ENCODE data around the gene IKZF1. TPM values are rescaled to one million over a fixed set of nuclear protein-coding genes. Genes with fewer than 3 reads are reported as not detected.

IKZF1 gene
- total and polyA plus RNA-seq, 9 of the 15 experiments (the other 6 are each of a cell fraction or from before 2014, with no cell fraction given), result 12.6 to 85.3 (median 44.7) TPM

GRCh38 chr7:50412973-50413372 is 108.5 kb downstream of the IKZF1 start (continued):
- TF ChIP-seq ZBTB26 (CRISPR knock-in tag; IDR thresholded peaks at IDR 0.05), result no peak
- no peak for TF ChIP-seq BCOR (IDR thresholded peaks at IDR 0.05)
- no peak for TF ChIP-seq ZNF121 (CRISPR knock-in tag; conservative IDR thresholded peaks at IDR 0.05)

- H3K79me2 ChIP-seq (ENCODE audit: control insufficient read depth, insufficient read depth, low read length), result no peaks in the 10 kb centered on the region
- no peak overlapping the region for H2AFZ ChIP-seq (ENCODE audit: low read depth, low read length)
- no peaks in the 10 kb centered on the region; a peak in 1 of 5 replicates for H3K4me1 ChIP-seq (replicated peaks in 1 of 2; ENCODE audit: control insufficient read depth in 2 of 2, insufficient read depth in 2 of 2, low read length in 2 of 2)
- 67% methylated on average over 7 of the region's 7 CpGs for WGBS (ENCODE audit: insufficient coverage, low coverage, missing lambda C conversion rate)
- CTCF ChIA-PET (ENCODE audit: low intra/inter-chr PET ratio), result no interaction called here
- H3K36me3 ChIP-seq (ENCODE audit: control insufficient read depth, insufficient read depth, low read length), result no peaks in the 10 kb centered on the region
- POLR2A ChIA-PET, result interaction anchor here (1.0 to 1.3 kb wide), 2 partner anchors 8 to 10 kb away, joined by 3 read pairs; no protein-coding TSS in a partner anchor
- FAIRE-seq, result no peak
- no peak overlapping the region for H3K27ac ChIP-seq (ENCODE audit: extremely low read depth, low read depth, low read length)
- H4K20me1 ChIP-seq (replicated peaks; ENCODE audit: control insufficient read depth, insufficient read depth, low read length), result no peaks in the 10 kb centered on the region
- no peaks in the 10 kb centered on the region for H3K9me1 ChIP-seq (ENCODE audit: control insufficient read depth, insufficient read depth, low read length)
- H3K27me3 ChIP-seq (ENCODE audit: control insufficient read depth in 2 of 2, insufficient read depth in 2 of 2, low read length in 2 of 2), result no peaks in the 10 kb centered on the region
- in situ Hi-C loops (cut with MboI) (no loop called here), intact Hi-C loops (cut with micrococcal nuclease) (loop anchor here (10.0 kb wide), 1 partner anchor 559 kb away; no protein-coding TSS in a partner anchor)
- no peak for ATAC-seq
- DNase-seq (ENCODE audit: extremely low read depth in 1 of 4, low spot score in 3 of 4), result no peak
- H3K4me3 ChIP-seq, result no peak overlapping the region
- H3K4me2 ChIP-seq (ENCODE audit: insufficient read depth, low read length), result no peak overlapping the region
- H3K9ac ChIP-seq (ENCODE audit: insufficient read depth in 1 of 2, low read depth in 2 of 2, low read length in 2 of 2), result no peak overlapping the region
- BruUV-seq (replicated peaks), result no TSS peak
- no peaks in the 10 kb centered on the region for H3K9me3 ChIP-seq (replicated peaks; ENCODE audit: control insufficient read depth, insufficient read depth, low read depth, low read length)
- TF ChIP-seq VEZF1 (CRISPR knock-in tag; IDR thresholded peaks at IDR 0.05) (no peak), ZNF518B (CRISPR knock-in tag; IDR thresholded peaks at IDR 0.05) (no peak), CSDE1 (IDR thresholded peaks at IDR 0.05) (no peak), TFE3 (CRISPR knock-in tag; IDR thresholded peaks at IDR 0.05) (no peak), NEUROD1 (IDR thresholded peaks at IDR 0.05; ENCODE audit: borderline replicate concordance, low read depth, low read length, partially characterized antibody) (no peak), DEAF1 (CRISPR knock-in tag; IDR thresholded peaks at IDR 0.05) (no peak), HDAC3 (IDR thresholded peaks at IDR 0.05; ENCODE audit: borderline replicate concordance, partially characterized antibody) (no peak), U2AF2 (optimal IDR thresholded peaks at IDR 0.05; ENCODE audit: low read depth, low read length) (no peak)
Measured at GRCh38 chr7:50413561-50413960, 109.0 kb downstream of the IKZF1 start.
